Activated CD8-positive, alpha-beta memory T cell treated with anti-CD3 and anti-CD28 coated beads for 48 hours (primary cell): Measurements from ENCODE around the gene CDSN.
"Not testable (repeated sequence)": the region's sequence is repeated elsewhere in the genome, so short reads cannot be mapped to it uniquely, and the experiment has no call there.

Experiments
- DNase-seq, 3 experiments: peaks; one replicate each; pipeline ENCODE4 v3.0.0-alpha.2; 2020; ENCODE audit warnings: low read depth in 2 of 3, low spot score in 2 of 3

Gene CDSN

DNA sequence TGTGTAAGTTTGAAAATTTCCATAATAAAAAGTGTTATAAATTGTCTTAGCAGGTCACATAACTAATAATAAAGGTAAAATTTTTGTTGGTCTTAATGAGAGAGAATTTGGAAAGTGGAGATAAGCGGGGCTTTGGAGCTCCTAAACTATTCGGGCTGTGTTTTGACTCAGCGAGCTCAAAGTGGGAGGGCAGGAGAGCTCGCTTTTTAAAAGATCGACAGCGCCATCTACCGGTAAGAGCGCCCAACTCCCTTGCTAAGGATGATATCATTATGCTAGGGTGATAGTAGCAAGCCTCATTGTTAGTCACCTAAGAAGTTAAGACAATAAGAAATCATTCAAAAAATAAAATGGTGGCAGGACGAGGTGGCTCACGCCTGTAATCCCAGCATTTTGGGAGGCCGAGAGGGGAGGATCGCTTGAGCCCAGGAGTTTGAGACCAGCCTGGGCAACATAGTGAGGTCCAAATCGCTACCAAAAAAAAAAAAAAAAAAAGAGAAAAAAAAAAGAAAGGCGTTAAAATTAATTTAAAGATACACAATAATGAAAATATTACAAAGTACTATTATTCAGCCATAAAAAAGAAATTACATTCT lies 32.7 kb downstream of the CDSN start:
- peak; percentile 48 to 88 (median 82) for DNase-seq

DNA sequence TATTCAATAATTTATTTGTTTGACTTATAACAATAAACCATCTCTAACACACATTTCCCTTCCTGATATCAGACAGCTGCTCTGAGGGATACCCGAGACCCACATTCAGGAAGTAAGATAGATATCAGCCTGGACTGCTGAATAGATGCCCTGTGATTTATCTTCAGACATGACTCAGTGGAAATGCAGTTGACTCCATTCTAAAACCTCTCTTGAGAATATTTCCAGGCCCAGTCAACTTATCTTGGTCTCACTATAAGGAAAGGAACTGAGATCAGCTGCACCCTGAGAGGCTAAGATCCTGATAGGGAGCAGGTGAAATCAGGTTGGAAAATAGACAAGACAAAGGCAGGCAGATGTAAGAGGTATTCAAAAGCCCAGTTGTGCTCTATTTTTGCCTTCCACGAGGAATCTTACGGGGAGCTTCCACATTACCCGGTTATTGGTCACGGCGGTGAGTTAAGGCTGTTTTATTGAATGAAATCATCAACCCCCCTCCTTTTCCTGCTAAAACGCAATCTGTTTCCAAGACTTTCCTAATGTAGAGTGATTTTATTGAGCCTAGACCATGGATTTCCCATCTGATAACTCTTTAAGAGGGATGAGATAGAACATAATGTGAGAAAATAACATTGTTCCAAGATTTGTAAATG lies 33.3 kb downstream of the CDSN start:
- DNase-seq, result no peak

DNA sequence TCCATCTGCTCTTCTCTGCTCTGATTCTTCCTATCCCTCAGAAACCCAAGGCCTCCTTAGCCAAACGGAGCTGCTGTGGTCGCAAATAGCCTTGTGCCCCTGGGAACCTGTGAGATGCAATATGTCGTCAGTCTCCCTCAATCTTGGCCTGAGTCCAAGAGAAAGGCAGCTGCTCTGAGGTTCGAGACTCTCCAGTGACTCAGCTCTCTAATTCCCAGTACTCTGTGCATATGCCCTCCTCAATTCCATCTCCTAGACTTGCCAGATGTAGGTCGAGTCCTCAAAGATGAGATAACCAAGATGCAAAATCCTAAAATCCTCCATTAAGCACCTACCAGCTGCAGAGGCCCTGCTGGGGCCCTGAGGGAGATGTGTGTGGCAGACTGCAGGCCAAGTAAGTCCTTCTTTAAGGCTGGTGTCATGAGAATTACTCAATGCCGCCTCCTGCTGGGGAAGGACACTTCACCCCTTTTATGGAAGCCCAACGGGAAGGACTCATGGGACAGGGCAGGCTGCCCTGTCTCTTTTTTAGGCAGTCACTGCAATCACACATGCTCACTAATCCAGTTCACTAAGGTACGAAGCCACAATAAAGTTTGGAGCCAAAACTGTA lies 36.4 kb downstream of the CDSN start:
- DNase-seq, result no peak

DNA sequence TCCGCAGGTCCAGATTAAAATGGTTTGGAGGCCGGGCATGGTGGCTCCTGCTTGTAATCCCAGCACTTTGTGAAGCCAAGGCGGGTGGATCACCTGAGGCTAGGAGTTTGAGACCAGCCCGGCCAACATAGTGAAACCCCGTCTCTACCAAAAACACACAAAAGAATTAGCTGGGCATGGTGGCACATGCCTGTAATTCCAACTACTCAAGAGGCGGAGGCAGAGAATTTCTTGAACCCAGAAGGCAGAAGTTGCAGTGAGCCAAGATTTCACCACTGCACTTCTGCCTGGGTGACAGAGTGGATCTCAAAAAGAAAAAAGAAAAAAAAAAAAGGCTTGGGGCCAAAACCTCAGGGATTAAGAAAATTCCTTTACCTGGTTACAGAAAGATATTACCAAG lies 38.4 kb downstream of the CDSN start:
- no peak for DNase-seq

DNA sequence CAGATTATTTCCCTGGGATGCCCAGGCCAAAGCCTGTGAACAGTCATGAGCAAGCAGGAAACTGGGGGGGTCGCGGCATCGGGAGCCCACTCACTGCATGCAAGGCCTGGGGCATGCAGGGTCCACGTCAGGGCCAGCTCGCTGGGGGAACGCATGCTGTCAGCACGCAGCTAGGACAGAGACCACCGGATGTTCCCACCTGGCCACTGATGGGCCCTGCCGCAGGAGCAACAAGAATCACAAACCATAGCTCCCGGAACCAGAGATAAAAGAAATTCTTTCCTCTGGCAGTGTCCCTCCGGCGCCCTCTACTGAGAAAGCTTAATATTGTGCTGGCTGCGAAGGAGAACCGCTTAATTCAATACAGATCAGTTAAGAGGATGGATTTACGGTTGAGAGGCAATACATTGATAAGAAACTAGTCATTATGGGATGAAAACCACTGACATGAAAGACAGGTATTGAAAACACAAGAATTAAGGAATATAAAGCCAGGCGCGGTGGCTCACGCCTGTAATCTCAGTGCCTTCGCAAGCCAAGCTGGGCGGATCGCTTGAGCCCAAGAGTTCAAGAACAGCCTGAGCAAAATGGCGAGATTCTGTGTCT lies 40.5 kb downstream of the CDSN start:
- DNase-seq, result peak in 1 of 3 experiments; percentile 45

DNA sequence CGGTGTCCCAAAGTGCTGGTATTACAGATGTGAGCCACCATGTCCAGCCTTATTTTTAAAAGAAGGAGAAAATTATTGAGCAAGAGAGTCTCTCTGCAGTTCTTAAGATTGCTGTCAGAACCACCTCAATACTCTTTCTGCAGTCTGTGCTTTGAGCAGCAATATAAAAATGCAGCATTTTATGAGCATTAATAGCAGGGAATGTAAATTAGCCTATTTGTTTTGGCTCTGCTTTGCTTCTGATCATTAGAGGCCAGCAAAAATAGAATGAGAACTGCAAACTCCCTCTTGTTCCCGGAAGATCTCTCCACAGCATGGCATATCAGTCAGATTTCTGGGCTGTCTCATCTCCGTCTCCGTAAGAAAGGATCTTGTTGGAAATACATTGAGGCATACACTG lies 43.6 kb downstream of the CDSN start:
- DNase-seq, result no peak

DNA sequence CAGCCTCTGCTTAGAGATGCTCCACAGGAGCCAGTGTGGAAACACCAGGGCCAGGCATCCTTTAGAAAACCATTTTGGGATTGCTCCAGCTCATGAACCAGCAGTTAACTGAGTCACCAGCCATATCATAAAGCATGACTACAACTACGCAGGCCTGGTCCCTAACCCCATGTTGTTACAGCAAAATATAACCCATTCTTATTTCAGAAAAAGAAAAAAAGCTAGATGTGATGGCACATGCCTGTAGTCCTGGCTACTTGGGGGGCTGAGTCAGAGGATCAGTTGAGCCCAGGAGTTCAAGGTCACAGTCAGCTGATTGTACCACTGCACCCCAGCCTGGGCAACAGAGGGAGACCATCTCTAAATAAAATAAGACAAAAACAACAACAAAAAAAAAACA lies 44.7 kb downstream of the CDSN start:
- no peak for DNase-seq

DNA sequence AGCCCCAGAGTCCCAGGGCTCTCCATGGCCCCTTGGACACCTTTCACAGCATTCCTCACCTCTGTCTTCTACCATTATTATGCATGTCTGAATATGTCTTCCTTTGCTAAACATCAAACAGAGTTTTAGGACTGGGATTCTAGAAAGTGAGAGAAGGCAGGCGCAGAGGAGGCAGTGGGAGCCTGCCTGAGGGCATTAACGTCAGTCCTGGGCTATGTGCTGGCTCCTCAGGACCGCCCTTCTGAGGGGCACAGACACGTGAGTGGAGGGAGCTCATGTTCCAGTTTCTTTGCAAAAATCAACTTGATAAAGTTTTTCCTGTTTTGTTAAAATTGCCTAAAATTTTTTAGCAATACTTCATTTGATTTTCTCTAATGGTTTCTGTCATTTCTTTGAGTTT lies 45.8 kb downstream of the CDSN start:
- no peak for DNase-seq

DNA sequence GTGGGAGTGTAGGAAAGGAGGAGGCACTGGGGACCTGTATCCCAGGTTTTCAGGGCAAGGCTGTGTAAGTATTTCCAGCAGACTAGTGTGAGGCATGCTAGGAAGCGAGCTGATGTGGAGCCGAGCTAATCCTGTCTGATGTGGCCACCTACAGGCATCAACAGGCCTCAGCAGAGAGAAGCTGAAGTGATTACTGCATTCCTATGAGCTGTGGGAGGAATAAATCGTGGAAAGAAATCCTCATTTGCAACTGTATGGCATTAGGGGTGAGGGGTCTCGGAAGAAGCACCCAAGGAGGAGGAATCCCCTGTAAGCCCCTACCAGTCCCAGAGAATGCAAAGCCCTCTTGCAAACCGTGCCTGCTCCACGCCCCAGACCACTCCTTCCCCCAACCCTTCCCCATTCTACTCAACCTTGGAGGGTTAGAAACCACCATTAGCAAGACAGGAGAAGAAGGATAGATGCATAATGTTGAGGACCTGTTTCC lies 49.5 kb downstream of the CDSN start:
- DNase-seq, result no peak

DNA sequence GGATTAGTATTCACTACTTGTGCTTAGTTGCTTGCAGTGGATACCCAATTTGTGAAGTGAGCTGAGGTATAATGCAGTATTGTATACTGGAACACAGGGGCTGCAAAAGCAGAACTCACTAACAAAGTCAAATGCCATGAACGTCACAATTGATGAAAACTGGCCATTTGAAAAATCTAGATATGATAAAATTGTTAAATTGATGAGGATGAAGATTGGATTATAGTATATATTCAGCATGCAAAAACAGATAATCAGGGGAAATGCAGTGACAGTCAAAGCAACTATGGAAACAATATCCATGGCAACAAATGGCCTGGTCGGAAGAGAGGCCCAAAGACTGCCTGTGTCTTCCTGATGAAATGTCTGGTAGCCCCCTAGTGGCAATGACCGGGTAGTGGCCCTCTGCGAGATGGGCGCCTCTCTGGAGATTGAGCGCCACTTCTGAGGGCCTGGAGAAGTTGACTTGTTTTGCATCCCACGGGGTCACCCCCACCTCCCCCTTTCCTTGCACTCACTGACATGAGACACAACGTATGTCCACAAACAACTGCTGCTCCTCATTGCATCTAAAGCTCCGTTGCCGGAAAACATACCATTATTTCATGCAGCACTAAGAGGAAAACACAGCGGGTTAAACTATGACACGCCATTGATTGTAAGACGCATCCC lies 51.4 kb downstream of the CDSN start:
- peak; percentile 23 to 44 (median 26) for DNase-seq

DNA sequence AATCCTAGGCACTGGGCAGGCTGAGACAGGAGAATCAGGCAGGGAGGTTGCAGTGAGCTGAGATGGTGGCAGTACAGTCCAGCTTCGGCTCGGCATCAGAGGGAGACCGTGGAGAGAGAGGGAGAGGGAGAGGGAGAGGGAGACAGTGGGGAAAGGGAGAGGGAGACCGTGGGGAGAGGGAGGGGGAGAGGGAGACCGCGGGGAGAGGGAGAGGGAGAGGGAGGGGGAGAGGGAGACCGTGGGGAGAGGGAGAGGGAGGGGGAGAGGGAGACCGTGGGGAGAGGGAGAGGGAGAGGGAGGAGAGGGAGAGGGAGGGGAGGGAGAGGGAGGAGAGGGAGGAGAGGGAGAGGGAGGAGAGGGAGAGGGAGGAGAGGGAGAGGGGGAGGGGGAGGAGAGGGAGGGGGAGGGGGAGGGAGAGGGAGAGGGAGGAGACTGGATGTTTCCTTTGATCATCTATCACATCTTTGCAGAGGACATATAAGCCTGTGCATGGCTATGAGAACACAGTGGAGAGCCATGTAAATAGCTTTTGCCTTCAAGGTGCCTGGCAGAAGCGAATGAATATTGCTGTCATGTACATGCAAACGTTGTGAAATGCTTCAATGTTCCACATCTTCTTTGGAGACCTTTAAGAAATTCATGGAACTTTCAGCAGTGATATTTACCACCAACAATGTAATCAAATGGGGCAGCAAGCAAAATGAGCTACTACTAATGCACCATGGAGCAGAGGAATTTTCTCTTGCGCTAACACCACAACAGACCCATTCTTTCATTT lies 52.2 kb downstream of the CDSN start:
- DNase-seq, result not testable (repeated sequence)

DNA sequence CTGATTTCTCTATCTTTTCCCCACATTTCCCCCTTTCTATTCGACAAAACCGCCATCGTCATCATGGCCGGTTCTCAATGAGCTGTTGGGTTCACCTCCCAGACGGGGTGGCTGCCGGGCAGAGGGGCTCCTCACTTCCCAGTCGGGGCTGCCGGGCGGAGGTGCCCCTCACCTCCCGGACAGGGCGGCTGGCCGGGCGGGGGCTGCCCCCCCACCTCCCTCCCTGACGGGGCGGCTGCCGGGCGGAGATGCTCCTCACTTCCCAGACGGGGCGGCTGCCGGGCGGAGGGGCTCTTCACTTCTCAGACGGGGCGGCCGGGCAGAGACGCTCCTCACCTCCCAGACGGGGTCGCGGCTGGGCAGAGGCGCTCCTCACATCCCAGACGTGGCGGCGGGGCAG lies 53.2 kb downstream of the CDSN start:
- DNase-seq, result not testable (repeated sequence)

DNA sequence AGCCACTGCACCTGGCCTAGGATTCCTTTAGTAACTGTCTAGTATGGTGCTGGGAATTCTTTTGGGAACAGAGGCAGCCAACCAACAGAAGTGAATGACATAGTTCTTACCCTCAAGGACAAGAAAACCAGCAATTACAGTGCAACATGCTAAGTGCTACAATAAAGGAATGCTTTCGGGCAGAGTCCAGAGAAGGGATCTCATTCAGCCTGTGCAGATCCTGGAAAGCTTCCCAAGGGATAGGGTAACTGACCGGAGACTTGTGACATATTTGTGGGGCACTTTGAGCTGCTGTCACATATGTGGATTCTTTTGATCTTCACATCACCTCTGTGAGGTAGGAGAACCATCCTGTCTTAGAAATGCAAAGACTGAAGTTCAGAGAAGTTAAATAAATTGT lies 54.7 kb downstream of the CDSN start:
- DNase-seq, result no peak
